OCI-LY7 (cell line): ENCODE measurements around the gene AQP11.

Source experiments
- EZH2phosphoT487 ChIP-seq: fragments of 200-600 bp; sonication (generic); IDR thresholded peaks from 2 replicates; pipeline ENCODE4 v1.6.1; 2018; ENCODE audit warnings: low read depth, borderline replicate concordance, mild to moderate bottlenecking, mixed run types, antibody characterized with exemption, low read length, moderate library complexity, mixed read lengths
- TF ChIP-seq, protein P1 (sequence below): fragments of 200-600 bp; sonication (generic); conservative IDR thresholded peaks from 2 replicates; pipeline ENCODE4 v1.5.1; 2014; ENCODE audit warnings: mild to moderate bottlenecking, antibody characterized with exemption, low read length, moderate library complexity, mixed read lengths

DNA sequence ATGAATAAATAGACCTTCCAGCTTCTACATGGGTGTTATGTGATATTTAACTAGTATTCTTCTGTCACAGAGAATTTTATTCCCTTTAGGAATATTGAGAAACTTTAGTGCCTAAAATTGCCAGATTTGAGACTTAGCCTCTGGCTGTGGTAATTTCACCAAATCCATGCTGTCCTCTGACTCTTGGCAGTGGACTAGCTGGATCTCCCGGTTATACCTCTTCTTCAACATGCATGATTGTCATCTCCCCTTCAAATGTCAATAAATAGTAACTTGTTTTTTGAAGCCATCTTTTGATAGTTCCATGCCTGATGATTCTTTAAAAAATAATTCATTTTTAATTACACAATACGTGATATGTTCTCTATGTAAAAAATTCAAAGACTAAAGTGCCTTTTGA lies 8.4 kb downstream of the AQP11 start:
- TF ChIP-seq, protein P1, sequence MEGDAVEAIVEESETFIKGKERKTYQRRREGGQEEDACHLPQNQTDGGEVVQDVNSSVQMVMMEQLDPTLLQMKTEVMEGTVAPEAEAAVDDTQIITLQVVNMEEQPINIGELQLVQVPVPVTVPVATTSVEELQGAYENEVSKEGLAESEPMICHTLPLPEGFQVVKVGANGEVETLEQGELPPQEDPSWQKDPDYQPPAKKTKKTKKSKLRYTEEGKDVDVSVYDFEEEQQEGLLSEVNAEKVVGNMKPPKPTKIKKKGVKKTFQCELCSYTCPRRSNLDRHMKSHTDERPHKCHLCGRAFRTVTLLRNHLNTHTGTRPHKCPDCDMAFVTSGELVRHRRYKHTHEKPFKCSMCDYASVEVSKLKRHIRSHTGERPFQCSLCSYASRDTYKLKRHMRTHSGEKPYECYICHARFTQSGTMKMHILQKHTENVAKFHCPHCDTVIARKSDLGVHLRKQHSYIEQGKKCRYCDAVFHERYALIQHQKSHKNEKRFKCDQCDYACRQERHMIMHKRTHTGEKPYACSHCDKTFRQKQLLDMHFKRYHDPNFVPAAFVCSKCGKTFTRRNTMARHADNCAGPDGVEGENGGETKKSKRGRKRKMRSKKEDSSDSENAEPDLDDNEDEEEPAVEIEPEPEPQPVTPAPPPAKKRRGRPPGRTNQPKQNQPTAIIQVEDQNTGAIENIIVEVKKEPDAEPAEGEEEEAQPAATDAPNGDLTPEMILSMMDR: no peak
- no peak for TF ChIP-seq EZH2phosphoT487
